Keratinocyte (primary cell): Measurements from ENCODE around the gene BCAP31. TPM values are rescaled to one million over a fixed set of nuclear protein-coding genes. Genes with fewer than 3 reads are reported as not detected.

ENCODE experiments used
- DNase-seq: peaks from one replicate; pipeline ENCODE4 v3.0.0-alpha.2; 2011; ENCODE audit warnings: low read depth, missing footprints, low spot score
- FAIRE-seq: peaks from 2 replicates; lab custom pipeline; 2011; peaks lifted over from hg19 to GRCh38; lab: Jason Lieb, UNC
- H2AFZ ChIP-seq: 2 replicates; pipeline ENCODE4 v1.6.0; 2012; ENCODE audit warnings: low read length, control low read depth, inconsistent platforms; ENCODE audit not compliant: control insufficient read depth
- H3K27ac ChIP-seq: 2 replicates; pipeline ENCODE4 v1.5.1; 2011; ENCODE audit warnings: low read length; ENCODE audit not compliant: control insufficient read depth, insufficient read depth
- H3K27me3 ChIP-seq: 3 replicates; pipeline ENCODE4 v1.6.0; 2011; ENCODE audit warnings: low read length; ENCODE audit not compliant: control insufficient read depth, insufficient read depth; ENCODE audit errors: extremely low read depth
- H3K36me3 ChIP-seq, 2 experiments: 2 replicates in 1 of 2; 3 replicates in 1 of 2; pipeline ENCODE4 v1.5.1; 2011; ENCODE audit warnings: low read length in 2 of 2, mild to moderate bottlenecking in 1 of 2; ENCODE audit not compliant: control insufficient read depth in 2 of 2, insufficient read depth in 2 of 2; ENCODE audit errors: extremely low read depth in 1 of 2
- H3K4me1 ChIP-seq: 3 replicates; pipeline ENCODE4 v1.5.1; 2011; ENCODE audit warnings: low read length; ENCODE audit not compliant: control insufficient read depth, insufficient read depth; ENCODE audit errors: extremely low read depth
- H3K4me2 ChIP-seq: 3 replicates; pipeline ENCODE4 v1.6.0; 2011; ENCODE audit warnings: low read depth, low read length; ENCODE audit not compliant: control insufficient read depth, insufficient read depth; ENCODE audit errors: extremely low read depth
- H3K4me3 ChIP-seq, 3 experiments: fragments of 200-600 bp in 1 of 3; sonication (generic) in 1 of 3; 2 replicates in 2 of 3; 3 replicates in 1 of 3; pipeline ENCODE4 v1.5.1; 2011 to 2016; ENCODE audit warnings: low read length in 3 of 3, mild to moderate bottlenecking in 3 of 3, control low read depth in 2 of 3, inconsistent platforms in 1 of 3, low read depth in 1 of 3, mixed read lengths in 1 of 3, mixed run types in 1 of 3, moderate library complexity in 1 of 3; ENCODE audit not compliant: control insufficient read depth in 2 of 3, insufficient read depth in 2 of 3; ENCODE audit errors: extremely low read depth in 1 of 3
- H3K79me2 ChIP-seq: 2 replicates; pipeline ENCODE4 v1.6.0; 2012; ENCODE audit warnings: low read length; ENCODE audit not compliant: control insufficient read depth, insufficient read depth
- H3K9ac ChIP-seq: 3 replicates; pipeline ENCODE4 v1.6.0; 2011; ENCODE audit warnings: low read length; ENCODE audit not compliant: control insufficient read depth, insufficient read depth; ENCODE audit errors: extremely low read depth
- H3K9me1 ChIP-seq: 3 replicates; pipeline ENCODE4 v1.6.0; 2011; ENCODE audit warnings: low read length; ENCODE audit not compliant: control insufficient read depth, insufficient read depth; ENCODE audit errors: extremely low read depth
- H3K9me3 ChIP-seq: 2 replicates; pipeline ENCODE4 v1.5.1; 2012; ENCODE audit warnings: low read depth, low read length; ENCODE audit not compliant: control insufficient read depth
- H4K20me1 ChIP-seq: 3 replicates; pipeline ENCODE4 v1.6.0; 2011; ENCODE audit warnings: low read length; ENCODE audit not compliant: control insufficient read depth, insufficient read depth; ENCODE audit errors: extremely low read depth
- EZH2 ChIP-seq: IDR thresholded peaks from one replicate; pipeline ENCODE4 v1.6.1; 2012; ENCODE audit warnings: inconsistent platforms, mild to moderate bottlenecking, low read length, moderate library complexity
- dilution Hi-C: fragments of 300-500 bp; cut with MboI; formaldehyde crosslinking; loops from one replicate; pipeline ENCODE4 v1.7.0; 2020; ENCODE audit warnings: low sequenced_read_pairs; ENCODE audit not compliant: extremely low pct_ligation_motif_present
- polyA plus RNA-seq, 5 experiments: library from polyadenylated mRNA; depleted of rRNA in 3 of 5; stranded (reverse) in 3 of 5; stranded (forward) in 1 of 5; unstranded in 1 of 5; fragments of >200 nt; gene quantifications; 1 replicate in 1 of 5; 2 replicates in 3 of 5; 3 replicates in 1 of 5; pipeline versions ENCODE4 v1.2.1 to v1.2.3, GENCODE V29; 2011 to 2012; ENCODE audit warnings: missing spikeins in 2 of 5, low read depth in 1 of 5, low replicate concordance in 1 of 5
- TF ChIP-seq, protein P1 (sequence below), 3 experiments: IDR thresholded peaks in 1 of 3; conservative IDR thresholded peaks in 1 of 3; optimal IDR thresholded peaks in 1 of 3; 2 replicates in 2 of 3; 3 replicates in 1 of 3; pipeline versions ENCODE3 to v1.5.1; 2011; ENCODE audit warnings: low read length in 3 of 3, mild to moderate bottlenecking in 3 of 3, moderate library complexity in 2 of 3, control low read depth in 1 of 3, inconsistent platforms in 1 of 3; ENCODE audit not compliant: insufficient read depth in 2 of 3; ENCODE audit errors: extremely low read depth in 1 of 3

BCAP31 gene
- polyA plus RNA-seq, 1 donor (not counting 4 experiments of a cell fraction or from before 2014, with no cell fraction given) = 262 TPM

DNA sequence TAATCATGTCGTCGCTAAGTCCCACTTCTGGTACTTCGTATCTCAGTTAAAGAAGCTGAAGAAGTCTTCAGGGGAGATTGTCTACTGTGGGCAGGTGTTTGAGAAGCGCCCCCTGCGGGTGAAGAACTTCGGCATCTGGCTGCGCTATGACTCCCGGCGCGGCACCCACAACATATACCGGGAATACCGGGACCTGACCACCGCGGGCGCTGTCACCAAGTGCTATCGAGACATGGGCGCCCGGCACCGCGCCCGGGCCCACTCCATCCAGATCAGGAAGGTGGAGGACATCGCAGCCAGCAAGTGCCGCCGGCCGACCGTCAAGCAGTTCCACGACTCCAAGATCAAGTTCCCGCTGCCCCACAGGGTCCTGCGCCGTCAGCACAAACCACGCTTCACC, 61.9 kb downstream of the BCAP31 start:
- no peak overlapping the region for H2AFZ ChIP-seq
- H3K4me2 ChIP-seq = peak overlapping the region; percentile 16
- H3K27me3 ChIP-seq = no peaks in the 10 kb centered on the region
- H3K27ac ChIP-seq = no peak overlapping the region
- no peaks in the 10 kb centered on the region for H3K9me3 ChIP-seq
- H3K36me3 ChIP-seq = no peaks in the 10 kb centered on the region
- H3K4me1 ChIP-seq = no peaks in the 10 kb centered on the region
- no peak for TF ChIP-seq EZH2
- TF ChIP-seq, protein P1, sequence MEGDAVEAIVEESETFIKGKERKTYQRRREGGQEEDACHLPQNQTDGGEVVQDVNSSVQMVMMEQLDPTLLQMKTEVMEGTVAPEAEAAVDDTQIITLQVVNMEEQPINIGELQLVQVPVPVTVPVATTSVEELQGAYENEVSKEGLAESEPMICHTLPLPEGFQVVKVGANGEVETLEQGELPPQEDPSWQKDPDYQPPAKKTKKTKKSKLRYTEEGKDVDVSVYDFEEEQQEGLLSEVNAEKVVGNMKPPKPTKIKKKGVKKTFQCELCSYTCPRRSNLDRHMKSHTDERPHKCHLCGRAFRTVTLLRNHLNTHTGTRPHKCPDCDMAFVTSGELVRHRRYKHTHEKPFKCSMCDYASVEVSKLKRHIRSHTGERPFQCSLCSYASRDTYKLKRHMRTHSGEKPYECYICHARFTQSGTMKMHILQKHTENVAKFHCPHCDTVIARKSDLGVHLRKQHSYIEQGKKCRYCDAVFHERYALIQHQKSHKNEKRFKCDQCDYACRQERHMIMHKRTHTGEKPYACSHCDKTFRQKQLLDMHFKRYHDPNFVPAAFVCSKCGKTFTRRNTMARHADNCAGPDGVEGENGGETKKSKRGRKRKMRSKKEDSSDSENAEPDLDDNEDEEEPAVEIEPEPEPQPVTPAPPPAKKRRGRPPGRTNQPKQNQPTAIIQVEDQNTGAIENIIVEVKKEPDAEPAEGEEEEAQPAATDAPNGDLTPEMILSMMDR (optimal IDR thresholded peaks at IDR 0.05 in 1 of 3, IDR thresholded peaks at IDR 0.05 in 1 of 3, conservative IDR thresholded peaks at IDR 0.05 in 1 of 3; ENCODE audit: extremely low read depth in 1 of 3, insufficient read depth in 2 of 3, low read length in 3 of 3) = peak; percentile 26 to 59 (median 42)
- dilution Hi-C loops = no loop called here
- DNase-seq (no peak), FAIRE-seq (no peak)
- no peak overlapping the region for H3K4me3 ChIP-seq
- no peaks in the 10 kb centered on the region for H3K79me2 ChIP-seq
- no peak overlapping the region for H3K9ac ChIP-seq
- no peaks in the 10 kb centered on the region for H3K9me1 ChIP-seq
- H4K20me1 ChIP-seq = no peaks in the 10 kb centered on the region

DNA sequence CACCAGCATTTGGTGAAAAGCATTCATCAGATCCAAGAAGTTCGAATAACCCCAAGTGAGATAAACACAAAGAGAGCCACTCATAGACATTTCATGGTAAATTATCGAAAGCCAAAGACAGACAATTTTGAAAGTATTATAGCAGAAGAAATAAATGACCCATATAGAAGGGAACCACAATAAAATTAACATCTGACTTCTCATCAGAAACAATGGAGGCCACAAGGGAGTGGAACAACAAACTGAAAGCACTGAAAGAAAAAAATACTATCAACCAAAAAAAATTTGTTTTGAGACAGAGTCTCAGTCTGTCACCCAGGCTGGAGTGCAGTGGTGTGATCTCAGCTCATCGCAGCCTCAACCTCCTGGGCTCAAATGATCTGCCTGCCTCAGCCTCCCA, 64.9 kb downstream of the BCAP31 start:
- Histone ChIP-seq H3K36me3 (no peaks in the 10 kb centered on the region), H3K9me1 (no peaks in the 10 kb centered on the region), H2AFZ (no peak overlapping the region), H3K79me2 (no peaks in the 10 kb centered on the region), H3K4me2 (no peak overlapping the region), H3K4me1 (no peaks in the 10 kb centered on the region), H3K9me3 (no peaks in the 10 kb centered on the region), H3K4me3 (no peak overlapping the region), H3K27me3 (no peaks in the 10 kb centered on the region), H4K20me1 (no peaks in the 10 kb centered on the region), H3K9ac (no peak overlapping the region), H3K27ac (no peak overlapping the region)
- TF ChIP-seq EZH2 = no peak
- dilution Hi-C loops = no loop called here
- DNase-seq = no peak
- FAIRE-seq = no peak

DNA sequence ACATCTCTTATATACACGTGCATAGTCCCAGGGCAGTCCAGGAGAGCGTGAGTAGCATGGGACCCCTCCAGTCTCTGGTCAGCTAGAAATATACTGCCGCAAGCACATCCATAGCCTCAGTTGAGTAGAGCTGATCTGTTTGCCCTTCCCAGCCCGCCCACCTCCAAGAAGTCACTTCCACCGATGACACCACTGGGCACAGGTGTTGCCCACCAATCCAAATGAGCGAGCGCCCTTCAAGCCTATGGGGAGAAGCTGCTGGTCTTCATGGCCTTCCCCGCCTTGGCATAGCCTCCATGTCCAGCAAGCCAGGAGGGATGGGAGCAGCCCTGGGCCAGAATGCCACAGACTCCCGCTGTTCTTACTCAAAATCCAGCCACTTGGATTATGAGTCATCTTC, 67.0 kb downstream of the BCAP31 start:
- Histone ChIP-seq H3K9me3 (no peaks in the 10 kb centered on the region), H3K36me3 (no peaks in the 10 kb centered on the region), H3K27ac (no peak overlapping the region), H3K27me3 (no peaks in the 10 kb centered on the region), H3K4me2 (no peak overlapping the region), H3K4me3 (no peak overlapping the region), H3K79me2 (no peaks in the 10 kb centered on the region), H2AFZ (no peak overlapping the region), H3K9ac (no peak overlapping the region), H4K20me1 (no peaks in the 10 kb centered on the region), H3K4me1 (no peaks in the 10 kb centered on the region), H3K9me1 (no peaks in the 10 kb centered on the region)
- no peak for DNase-seq
- dilution Hi-C loops = no loop called here
- no peak for TF ChIP-seq EZH2
- TF ChIP-seq, protein P1 (optimal IDR thresholded peaks at IDR 0.05 in 1 of 3, IDR thresholded peaks at IDR 0.05 in 1 of 3, conservative IDR thresholded peaks at IDR 0.05 in 1 of 3; ENCODE audit: extremely low read depth in 1 of 3, insufficient read depth in 2 of 3, low read length in 3 of 3) = no peak
- no peak for FAIRE-seq
